Skeletal muscle cell (primary cell): ENCODE measurements around the gene ARL3.
A peak's percentile ranks its signal among the peaks of the same experiment; 100 is the strongest.
"Not testable (repeated sequence)": the region's sequence is repeated elsewhere in the genome, so short reads cannot be mapped to it uniquely, and the experiment has no call there.

Experiments used
- DNase-seq: peaks from one replicate; pipeline ENCODE4 v3.0.0-alpha.2; 2010; ENCODE audit warnings: low read depth
- H3K4me3 ChIP-seq: 2 replicates; pipeline ENCODE4 v1.5.1; 2011; ENCODE audit warnings: low read depth, mild to moderate bottlenecking, control low read depth, low read length, moderate library complexity

ARL3 gene

GRCh38 chr10:102712843-102713538 lies 1.2 kb downstream of the ARL3 start:
- H3K4me3 ChIP-seq, result peak overlapping the region; percentile 97
- DNase-seq, result no peak

GRCh38 chr10:102712089-102712488 lies 2.1 kb downstream of the ARL3 start:
- no peak for DNase-seq
- no peak overlapping the region for H3K4me3 ChIP-seq

GRCh38 chr10:102710609-102711008 lies 3.6 kb downstream of the ARL3 start:
- no peak overlapping the region for H3K4me3 ChIP-seq
- DNase-seq, result no peak

- DNase-seq, result no peak
These were observed 8.7 kb downstream of the ARL3 start for GRCh38 chr10:102705531-102705930.

GRCh38 chr10:102704915-102705314 lies 9.3 kb downstream of the ARL3 start:
- no peak overlapping the region for H3K4me3 ChIP-seq
- DNase-seq, result no peak

More at GRCh38 chr10:102705531-102705930, 8.7 kb downstream of the ARL3 start:
- no peak overlapping the region for H3K4me3 ChIP-seq

- no peak for DNase-seq
- H3K4me3 ChIP-seq, result no peak overlapping the region
These were observed 11.5 kb downstream of the ARL3 start for GRCh38 chr10:102702742-102703141.

- DNase-seq, result no peak
These were observed 12.4 kb downstream of the ARL3 start for GRCh38 chr10:102701796-102702195.

GRCh38 chr10:102701272-102701671 lies 12.9 kb downstream of the ARL3 start:
- no peak for DNase-seq
- no peak overlapping the region for H3K4me3 ChIP-seq

More at GRCh38 chr10:102701796-102702195, 12.4 kb downstream of the ARL3 start:
- no peak overlapping the region for H3K4me3 ChIP-seq

GRCh38 chr10:102698894-102699293 lies 15.3 kb downstream of the ARL3 start:
- no peak overlapping the region for H3K4me3 ChIP-seq
- no peak for DNase-seq

GRCh38 chr10:102696736-102697135 lies 17.5 kb downstream of the ARL3 start:
- H3K4me3 ChIP-seq, result no peak overlapping the region
- no peak for DNase-seq

- not testable (repeated sequence) for H3K4me3 ChIP-seq, DNase-seq
These were observed 18.8 kb downstream of the ARL3 start for GRCh38 chr10:102695401-102695800.

GRCh38 chr10:102691285-102692066 lies 22.7 kb downstream of the ARL3 start:
- no peak for DNase-seq
- H3K4me3 ChIP-seq, result no peak overlapping the region

- DNase-seq, result no peak
These were observed 30.5 kb downstream of the ARL3 start for GRCh38 chr10:102683736-102684135.

GRCh38 chr10:102682981-102683380 lies 31.2 kb downstream of the ARL3 start:
- no peak for DNase-seq
- H3K4me3 ChIP-seq, result no peak overlapping the region

More at GRCh38 chr10:102683736-102684135, 30.5 kb downstream of the ARL3 start:
- no peak overlapping the region for H3K4me3 ChIP-seq

- H3K4me3 ChIP-seq, result no peak overlapping the region
- DNase-seq, result no peak
These were observed 31.8 kb downstream of the ARL3 start for GRCh38 chr10:102682416-102682815.

GRCh38 chr10:102681696-102682095 lies 32.5 kb downstream of the ARL3 start:
- H3K4me3 ChIP-seq, result no peak overlapping the region
- DNase-seq, result no peak

- H3K4me3 ChIP-seq, result no peak overlapping the region
- no peak for DNase-seq
These were observed 34.6 kb downstream of the ARL3 start for GRCh38 chr10:102679596-102679995.

- no peak overlapping the region for H3K4me3 ChIP-seq
- DNase-seq, result no peak
These were observed 35.3 kb downstream of the ARL3 start for GRCh38 chr10:102678842-102679289.

- no peak overlapping the region for H3K4me3 ChIP-seq
- no peak for DNase-seq
These were observed 36.2 kb downstream of the ARL3 start for GRCh38 chr10:102678068-102678400.

GRCh38 chr10:102677331-102678067 lies 36.7 kb downstream of the ARL3 start:
- DNase-seq, result no peak
- H3K4me3 ChIP-seq, result no peak overlapping the region
